Breast epithelium (tissue), 3 donors: Measurements from ENCODE around the gene UBE2Q2.
"Not testable (repeated sequence)": the region's sequence is repeated elsewhere in the genome, so short reads cannot be mapped to it uniquely, and the experiment has no call there.

Source experiments
- POLR2A ChIP-seq: fragments of 450-650 bp; IDR thresholded peaks from one replicate; pipeline ENCODE4 v1.6.1; 2016; ENCODE audit warnings: antibody characterized with exemption, mild to moderate bottlenecking, moderate library complexity
- TF ChIP-seq, protein P1 (sequence below), 3 donors: fragments of 450-650 bp; IDR thresholded peaks; one replicate each; pipeline ENCODE4 v1.5.1; 2016 to 2017; ENCODE audit warnings: antibody characterized with exemption in 3 of 3, mild to moderate bottlenecking in 3 of 3, moderate library complexity in 3 of 3

DNA sequence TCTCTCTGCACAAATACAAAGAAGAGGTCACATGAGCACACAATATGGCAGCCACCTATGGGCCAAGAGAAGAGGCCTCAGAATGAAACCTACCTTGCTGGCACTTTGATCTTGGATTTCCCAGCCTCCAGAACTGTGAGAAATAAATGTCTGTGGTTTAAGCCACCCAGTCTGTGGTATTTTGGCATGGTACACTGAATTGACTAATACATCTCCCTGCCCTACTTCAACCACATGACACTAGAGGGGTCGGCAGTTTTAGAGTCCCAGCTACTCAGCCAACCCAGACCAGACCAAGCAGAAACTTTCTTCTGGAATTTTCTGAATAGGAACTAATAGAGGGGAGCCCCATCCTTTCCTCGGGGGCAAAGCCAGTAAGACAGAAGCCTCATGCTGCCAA lies 35.8 kb upstream of the UBE2Q2 start:
- TF ChIP-seq, protein P1, sequence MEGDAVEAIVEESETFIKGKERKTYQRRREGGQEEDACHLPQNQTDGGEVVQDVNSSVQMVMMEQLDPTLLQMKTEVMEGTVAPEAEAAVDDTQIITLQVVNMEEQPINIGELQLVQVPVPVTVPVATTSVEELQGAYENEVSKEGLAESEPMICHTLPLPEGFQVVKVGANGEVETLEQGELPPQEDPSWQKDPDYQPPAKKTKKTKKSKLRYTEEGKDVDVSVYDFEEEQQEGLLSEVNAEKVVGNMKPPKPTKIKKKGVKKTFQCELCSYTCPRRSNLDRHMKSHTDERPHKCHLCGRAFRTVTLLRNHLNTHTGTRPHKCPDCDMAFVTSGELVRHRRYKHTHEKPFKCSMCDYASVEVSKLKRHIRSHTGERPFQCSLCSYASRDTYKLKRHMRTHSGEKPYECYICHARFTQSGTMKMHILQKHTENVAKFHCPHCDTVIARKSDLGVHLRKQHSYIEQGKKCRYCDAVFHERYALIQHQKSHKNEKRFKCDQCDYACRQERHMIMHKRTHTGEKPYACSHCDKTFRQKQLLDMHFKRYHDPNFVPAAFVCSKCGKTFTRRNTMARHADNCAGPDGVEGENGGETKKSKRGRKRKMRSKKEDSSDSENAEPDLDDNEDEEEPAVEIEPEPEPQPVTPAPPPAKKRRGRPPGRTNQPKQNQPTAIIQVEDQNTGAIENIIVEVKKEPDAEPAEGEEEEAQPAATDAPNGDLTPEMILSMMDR (IDR thresholded peaks at IDR 0.05) = not testable (repeated sequence)
- TF ChIP-seq POLR2A = not testable (repeated sequence)
